HUES64 (cell line): ENCODE data around the gene CMTM6.
"Not testable (repeated sequence)": the region's sequence is repeated elsewhere in the genome, so short reads cannot be mapped to it uniquely, and the experiment has no call there.

Source experiments
- H3K27ac ChIP-seq: 2 replicates; pipeline ENCODE4 v1.7.0; 2013; ENCODE audit warnings: low read depth, low read length, inconsistent platforms
- H3K27me3 ChIP-seq: 2 replicates; pipeline ENCODE4 v1.6.1; 2013; ENCODE audit warnings: mild to moderate bottlenecking, low read length; ENCODE audit not compliant: insufficient read depth
- H3K36me3 ChIP-seq: 2 replicates; pipeline ENCODE4 v1.6.1; 2013; ENCODE audit warnings: mild to moderate bottlenecking, low read length; ENCODE audit not compliant: insufficient read depth
- H3K4me1 ChIP-seq: 2 replicates; pipeline ENCODE4 v1.6.1; 2013; ENCODE audit warnings: mild to moderate bottlenecking, low read length, moderate library complexity; ENCODE audit not compliant: insufficient read depth
- H3K4me3 ChIP-seq: 2 replicates; pipeline ENCODE4 v1.5.1; 2013; ENCODE audit warnings: mild to moderate bottlenecking, low read length, moderate library complexity
- H3K9ac ChIP-seq: 2 replicates; pipeline ENCODE4 v1.6.1; 2013; ENCODE audit warnings: mild to moderate bottlenecking, low read depth, low read length
- H3K9me3 ChIP-seq: 2 replicates; pipeline ENCODE4 v1.6.1; 2013; ENCODE audit warnings: low read depth, low read length; ENCODE audit not compliant: insufficient read depth
- WGBS: fragments of 150-250, 120-280 bp; methylation state at CpG from one replicate; pipeline ENCODE4 v1.1.7; 2013; ENCODE audit warnings: missing lambda C conversion rate; 5-methylcytosine and 5-hydroxymethylcytosine counted together

Gene CMTM6

GRCh38 chr3:32440611-32441350, 61.9 kb downstream of the CMTM6 start:
- WGBS, result 92% methylated on average over 10 of the region's 10 CpGs
- no peak overlapping the region for H3K27ac ChIP-seq
- no peaks in the 10 kb centered on the region for H3K36me3 ChIP-seq
- H3K9me3 ChIP-seq, result no peaks in the 10 kb centered on the region
- H3K9ac ChIP-seq, result no peak overlapping the region
- H3K27me3 ChIP-seq, result no peaks in the 10 kb centered on the region
- no peak overlapping the region for H3K4me3 ChIP-seq
- H3K4me1 ChIP-seq, result peaks cover 4% of the 10 kb centered on the region; the same call in 1 of the 2 replicates

DNA sequence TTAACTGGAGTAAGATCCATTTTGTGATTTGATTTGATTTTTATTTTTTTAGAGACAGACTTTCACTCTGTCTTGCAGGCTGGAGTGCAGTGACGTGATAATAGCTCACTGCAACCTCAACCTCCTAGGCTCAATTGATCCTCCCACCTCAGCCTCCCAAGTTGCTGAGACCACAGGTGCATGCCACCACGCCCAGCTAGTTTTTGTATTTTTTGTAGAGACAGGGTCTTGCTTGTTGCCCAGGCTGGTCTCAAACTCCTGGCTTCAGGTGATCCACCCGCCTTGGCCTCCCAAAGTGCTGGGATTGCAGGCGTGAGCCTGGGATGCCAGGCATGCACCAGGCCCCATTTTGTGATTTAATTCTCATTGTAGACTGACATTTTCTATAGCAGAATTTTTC, 63.2 kb downstream of the CMTM6 start:
- not testable (repeated sequence) for H3K9me3 ChIP-seq, H3K36me3 ChIP-seq, H3K4me1 ChIP-seq, H3K4me3 ChIP-seq, H3K27me3 ChIP-seq, H3K9ac ChIP-seq, H3K27ac ChIP-seq
- 92% methylated on average over 4 of the region's 4 CpGs for WGBS

DNA sequence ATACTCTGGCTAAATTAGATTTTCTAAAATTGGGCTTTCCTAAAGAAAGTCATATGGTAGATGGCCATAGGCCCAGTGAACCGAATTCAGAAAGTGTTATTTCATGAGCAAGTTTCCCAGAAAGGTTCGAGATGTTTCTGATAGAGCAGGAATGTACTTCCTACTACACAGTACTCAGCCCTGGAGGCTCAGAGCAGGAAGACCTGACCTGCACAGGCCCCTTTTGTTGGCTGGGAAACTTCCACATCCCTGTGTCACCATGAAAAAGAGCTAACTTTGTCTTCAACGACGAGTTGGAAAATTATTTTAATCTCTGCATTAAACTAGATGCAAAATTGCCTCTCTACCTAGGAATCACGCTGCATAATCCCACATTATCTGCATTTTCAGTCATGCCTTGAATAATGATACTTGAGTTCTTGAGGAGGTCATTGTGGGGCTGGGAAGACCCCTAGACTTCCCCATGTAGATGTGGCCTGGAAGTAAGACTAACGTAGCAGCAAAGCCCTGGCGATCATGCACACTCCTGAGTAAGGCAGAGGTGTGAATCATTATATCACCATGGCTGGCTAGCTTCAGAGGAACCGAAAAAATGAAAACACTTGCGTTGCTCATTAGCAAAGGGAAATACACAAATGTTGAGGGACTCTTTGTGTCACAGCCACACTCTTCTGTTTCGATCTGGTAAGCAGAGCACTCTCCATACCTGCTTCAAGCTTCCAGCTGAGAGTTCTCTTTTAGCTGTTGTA, 63.9 kb downstream of the CMTM6 start:
- H3K27ac ChIP-seq, result no peak overlapping the region
- no peak overlapping the region for H3K9ac ChIP-seq
- H3K9me3 ChIP-seq, result no peaks in the 10 kb centered on the region
- no peak overlapping the region for H3K4me3 ChIP-seq
- no peaks in the 10 kb centered on the region for H3K27me3 ChIP-seq
- WGBS, result 90% methylated on average over 10 of the region's 10 CpGs
- peaks cover 4% of the 10 kb centered on the region; the same call in 1 of the 2 replicates for H3K4me1 ChIP-seq
- H3K36me3 ChIP-seq, result no peaks in the 10 kb centered on the region

- H3K27me3 ChIP-seq, result no peaks in the 10 kb centered on the region
- 85% methylated on average over 6 of the region's 7 CpGs for WGBS
- no peak overlapping the region for H3K4me3 ChIP-seq
- no peaks in the 10 kb centered on the region for H3K9me3 ChIP-seq
- no peak overlapping the region for H3K9ac ChIP-seq
- H3K4me1 ChIP-seq, result peaks cover 4% of the 10 kb centered on the region; the same call in 1 of the 2 replicates
- no peak overlapping the region for H3K27ac ChIP-seq
- H3K36me3 ChIP-seq, result no peaks in the 10 kb centered on the region
Measured at GRCh38 chr3:32437896-32438295, 64.8 kb downstream of the CMTM6 start.

DNA sequence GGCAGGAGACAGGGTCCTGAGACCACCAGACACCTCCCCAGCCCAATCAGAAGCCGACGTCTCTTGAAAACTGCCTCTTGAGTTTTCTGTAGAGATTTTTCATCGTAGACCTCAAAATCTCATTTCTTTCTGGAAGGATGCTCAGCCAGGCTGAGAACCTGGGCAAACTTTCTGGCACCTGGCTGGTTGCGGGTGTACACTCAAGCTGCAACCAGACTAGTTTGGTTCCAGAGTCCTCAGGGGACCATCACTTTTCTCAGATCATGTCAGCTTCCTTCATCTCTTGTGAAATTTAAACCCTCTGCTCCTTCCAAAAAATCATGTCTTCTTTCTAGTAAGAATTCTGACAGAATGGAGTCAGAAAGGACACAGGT, 65.8 kb downstream of the CMTM6 start:
- H3K4me3 ChIP-seq, result no peak overlapping the region
- no peaks in the 10 kb centered on the region for H3K9me3 ChIP-seq
- no peak overlapping the region for H3K27ac ChIP-seq
- H3K36me3 ChIP-seq, result no peaks in the 10 kb centered on the region
- peaks cover 4% of the 10 kb centered on the region; the same call in 1 of the 2 replicates for H3K4me1 ChIP-seq
- WGBS, result 96% methylated on average over 4 of the region's 4 CpGs
- H3K27me3 ChIP-seq, result no peaks in the 10 kb centered on the region
- H3K9ac ChIP-seq, result no peak overlapping the region

GRCh38 chr3:32435911-32436815, 66.5 kb downstream of the CMTM6 start:
- no peak overlapping the region for H3K27ac ChIP-seq
- no peaks in the 10 kb centered on the region for H3K36me3 ChIP-seq
- H3K9ac ChIP-seq, result no peak overlapping the region
- WGBS, result 89% methylated on average over 4 of the region's 4 CpGs
- H3K27me3 ChIP-seq, result no peaks in the 10 kb centered on the region
- no peak overlapping the region for H3K4me3 ChIP-seq
- H3K9me3 ChIP-seq, result no peaks in the 10 kb centered on the region
- peaks cover 4% of the 10 kb centered on the region; the same call in 1 of the 2 replicates for H3K4me1 ChIP-seq

GRCh38 chr3:32434206-32434605, 68.4 kb downstream of the CMTM6 start:
- no peak overlapping the region for H3K27ac ChIP-seq
- no peaks in the 10 kb centered on the region for H3K36me3 ChIP-seq
- no peak overlapping the region for H3K4me3 ChIP-seq
- WGBS, result 97% methylated on average over 4 of the region's 4 CpGs
- no peaks in the 10 kb centered on the region for H3K9me3 ChIP-seq
- H3K27me3 ChIP-seq, result no peaks in the 10 kb centered on the region
- peaks cover 4% of the 10 kb centered on the region; the same call in 1 of the 2 replicates for H3K4me1 ChIP-seq
- H3K9ac ChIP-seq, result no peak overlapping the region

DNA sequence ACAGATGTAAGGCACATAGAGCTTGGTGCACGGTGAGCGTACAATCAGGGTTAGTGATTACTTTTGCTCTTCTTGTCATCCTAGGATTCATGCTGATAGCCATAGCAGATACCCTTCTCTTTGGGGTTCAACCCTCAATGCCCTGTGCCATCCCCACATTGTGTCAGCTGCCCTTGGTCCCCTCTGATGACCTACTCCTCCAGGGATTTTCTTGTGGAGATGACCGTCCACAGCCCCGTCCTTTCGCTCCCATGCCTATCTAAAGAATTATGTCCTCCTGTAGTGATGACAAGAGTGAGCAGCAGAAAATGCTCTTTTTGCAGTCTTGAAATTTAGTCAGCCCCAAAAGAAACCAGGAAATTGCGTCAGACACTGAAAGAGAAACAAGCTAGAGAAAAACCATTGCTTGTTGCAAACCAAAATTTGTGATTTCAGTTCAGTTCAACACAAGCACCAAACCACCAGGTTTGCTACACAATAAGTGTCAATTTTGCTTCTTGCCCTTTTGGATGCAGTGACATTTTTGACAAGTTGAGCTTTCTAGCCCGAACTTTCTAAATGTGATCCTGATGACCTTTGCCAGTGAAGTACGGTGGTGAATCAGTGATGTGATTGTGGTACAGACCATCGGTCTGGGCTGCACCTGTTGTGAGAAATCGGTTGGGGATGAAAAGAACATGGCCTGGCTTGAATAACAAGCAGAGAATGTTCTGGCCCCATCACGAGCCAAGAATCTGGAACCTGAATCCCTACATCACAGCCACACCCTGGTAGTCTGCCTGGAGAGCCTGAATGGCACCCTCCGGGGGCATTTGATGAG, 69.7 kb downstream of the CMTM6 start:
- peaks cover 4% of the 10 kb centered on the region; the same call in 1 of the 2 replicates for H3K4me1 ChIP-seq
- no peak overlapping the region for H3K27ac ChIP-seq
- H3K9me3 ChIP-seq, result no peaks in the 10 kb centered on the region
- H3K4me3 ChIP-seq, result no peak overlapping the region
- H3K36me3 ChIP-seq, result no peaks in the 10 kb centered on the region
- H3K27me3 ChIP-seq, result no peaks in the 10 kb centered on the region
- H3K9ac ChIP-seq, result no peak overlapping the region
- WGBS, result 94% methylated on average over 12 of the region's 12 CpGs

- WGBS, result 91% methylated on average over 6 of the region's 6 CpGs
- H3K27me3 ChIP-seq, result no peaks in the 10 kb centered on the region
- 0 out of 2 replicates have a peak, but pooled peaks cover 4% of the 10 kb centered on the region for H3K4me1 ChIP-seq
- H3K9me3 ChIP-seq, result no peaks in the 10 kb centered on the region
- H3K36me3 ChIP-seq, result no peaks in the 10 kb centered on the region
- H3K9ac ChIP-seq, result no peak overlapping the region
- H3K27ac ChIP-seq, result no peak overlapping the region
- H3K4me3 ChIP-seq, result no peak overlapping the region
Measured at GRCh38 chr3:32432045-32432710, 70.5 kb downstream of the CMTM6 start.

DNA sequence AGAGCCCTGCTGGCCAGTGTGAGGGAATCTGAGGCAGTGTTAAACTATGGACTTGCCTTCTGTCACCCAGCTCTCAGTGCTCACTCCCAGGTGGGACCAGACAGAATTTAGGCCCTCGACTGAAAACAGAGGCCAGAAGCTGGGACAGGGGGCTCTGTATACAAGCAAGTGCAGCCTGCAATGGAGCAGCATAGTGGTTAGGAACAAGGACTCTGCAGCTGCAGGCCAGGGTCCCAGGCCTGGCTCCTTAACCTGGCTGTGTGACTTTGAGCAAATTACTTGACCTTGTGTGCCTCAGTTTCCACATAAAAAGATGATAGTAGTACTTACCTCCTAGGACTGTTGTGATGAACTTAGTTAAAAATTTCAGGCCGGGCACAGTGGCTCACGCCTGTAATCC, 71.2 kb downstream of the CMTM6 start:
- Histone ChIP-seq H3K9ac (no peak overlapping the region), H3K27me3 (no peaks in the 10 kb centered on the region), H3K9me3 (no peaks in the 10 kb centered on the region), H3K36me3 (no peaks in the 10 kb centered on the region), H3K4me3 (no peak overlapping the region), H3K27ac (no peak overlapping the region), H3K4me1 (0 out of 2 replicates have a peak, but pooled peaks cover 4% of the 10 kb centered on the region)
- 87% methylated on average over 3 of the region's 3 CpGs for WGBS
